Natural killer cell (primary cell): Measurements from ENCODE around the gene ROBO1. TPM values are rescaled to one million over a fixed set of nuclear protein-coding genes. Genes with fewer than 3 reads are reported as not detected.

ENCODE experiments used
- ATAC-seq, 3 donors: fragments of 150-1000 bp in 2 of 3; fragments of 200-7000 bp in 1 of 3; cut with Tn5 transposase; 1 replicate in 1 of 3; 2 replicates in 2 of 3; pipeline ENCODE4 v1.10.0; 2021; ENCODE audit warnings: mild to moderate bottlenecking in 2 of 3, moderate library complexity in 2 of 3
- DNase-seq, 2 donors: peaks; one replicate each; pipeline versions ENCODE4 v3.0.0 to v3.0.0-alpha.2; 2013 to 2021; ENCODE audit warnings: mixed read lengths in 1 of 2
- H3K27ac ChIP-seq: one replicate; pipeline ENCODE4 v1.5.1; 2013; ENCODE audit warnings: mild to moderate bottlenecking, low read length
- H3K27me3 ChIP-seq: one replicate; pipeline ENCODE4 v1.6.1; 2013; ENCODE audit warnings: low read length; ENCODE audit not compliant: control insufficient read depth, insufficient read depth
- H3K36me3 ChIP-seq: one replicate; pipeline ENCODE4 v1.6.1; 2013; ENCODE audit warnings: low read length; ENCODE audit not compliant: control insufficient read depth, insufficient read depth
- H3K4me1 ChIP-seq: one replicate; pipeline ENCODE4 v1.6.1; 2013; ENCODE audit warnings: low read length; ENCODE audit not compliant: control insufficient read depth, insufficient read depth
- H3K4me3 ChIP-seq: one replicate; pipeline ENCODE4 v1.5.1; 2013; ENCODE audit warnings: low read length
- H3K9me3 ChIP-seq: one replicate; pipeline ENCODE4 v1.6.1; 2013; ENCODE audit warnings: low read length; ENCODE audit not compliant: control insufficient read depth, insufficient read depth
- H3K27ac Mint-ChIP-seq, 2 donors: one replicate each; pipeline ENCODE4 v1.8.0; 2022; ENCODE audit warnings: mild to moderate bottlenecking in 2 of 2, mixed read lengths in 2 of 2, moderate library complexity in 1 of 2
- H3K27me3 Mint-ChIP-seq, 2 donors: one replicate each; pipeline ENCODE4 v1.8.0; 2022; ENCODE audit warnings: low read depth in 2 of 2, mixed read lengths in 2 of 2
- H3K36me3 Mint-ChIP-seq: one replicate; pipeline ENCODE4 v1.8.0; 2022; ENCODE audit warnings: mixed read lengths
- H3K4me1 Mint-ChIP-seq, 2 donors: one replicate each; pipeline ENCODE4 v1.8.0; 2022; ENCODE audit warnings: mixed read lengths in 2 of 2
- H3K4me3 Mint-ChIP-seq: one replicate; pipeline ENCODE4 v1.8.0; 2022; ENCODE audit warnings: mild to moderate bottlenecking, moderate library complexity, mixed read lengths
- H3K9me3 Mint-ChIP-seq, 2 donors: one replicate each; pipeline ENCODE4 v1.8.0; 2022; ENCODE audit warnings: mixed read lengths in 2 of 2
- WGBS: methylation state at CpG from one replicate; pipeline ENCODE4 v1.1.7; 2013; ENCODE audit warnings: missing lambda C conversion rate; ENCODE audit not compliant: insufficient coverage; 5-methylcytosine and 5-hydroxymethylcytosine counted together
- intact Hi-C: fragments of 100-400 bp; cut with micrococcal nuclease; formaldehyde crosslinking; loops from one replicate; pipeline ENCODE4 v1.14.2; 2022
- total RNA-seq, 4 donors: library from RNA; stranded (reverse); fragments of 120-200 nt in 1 of 4; gene quantifications; one replicate each; pipeline versions ENCODE4 v1.2.3 to v1.2.4, GENCODE V29; 2013 to 2022
- TF ChIP-seq, protein P1 (sequence below): fragments of 200-600 bp; IDR thresholded peaks from one replicate; pipeline ENCODE4 v1.8.0; 2022; ENCODE audit warnings: antibody characterized with exemption

Gene ROBO1
- total RNA-seq, 3 donors from 2014 or later (not counting 1 experiment from before 2014, with no cell fraction given), result 0.07 TPM; not detected in 2

DNA sequence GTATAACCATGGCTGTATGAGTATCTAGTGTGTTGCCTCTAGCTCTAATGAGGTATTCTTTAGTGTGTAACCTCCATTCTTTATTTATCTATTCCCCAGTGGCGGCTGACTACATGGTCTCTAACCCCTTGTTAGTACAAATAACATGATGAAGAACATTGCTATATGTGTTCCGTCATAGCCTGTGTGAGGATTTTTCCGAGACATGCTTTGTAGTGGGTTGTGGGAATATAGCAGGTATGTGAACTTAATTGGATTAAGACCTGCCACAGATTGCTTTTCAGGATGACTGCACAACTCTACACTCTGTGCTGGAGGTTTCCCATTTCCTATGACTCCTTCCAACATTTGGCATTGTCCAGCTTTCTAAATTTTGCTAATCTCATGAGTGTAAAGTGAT is 563.4 kb downstream of the ROBO1 start:
- H3K27me3 Mint-ChIP-seq, result no peaks in the 10 kb centered on the region
- TF ChIP-seq, protein P1, sequence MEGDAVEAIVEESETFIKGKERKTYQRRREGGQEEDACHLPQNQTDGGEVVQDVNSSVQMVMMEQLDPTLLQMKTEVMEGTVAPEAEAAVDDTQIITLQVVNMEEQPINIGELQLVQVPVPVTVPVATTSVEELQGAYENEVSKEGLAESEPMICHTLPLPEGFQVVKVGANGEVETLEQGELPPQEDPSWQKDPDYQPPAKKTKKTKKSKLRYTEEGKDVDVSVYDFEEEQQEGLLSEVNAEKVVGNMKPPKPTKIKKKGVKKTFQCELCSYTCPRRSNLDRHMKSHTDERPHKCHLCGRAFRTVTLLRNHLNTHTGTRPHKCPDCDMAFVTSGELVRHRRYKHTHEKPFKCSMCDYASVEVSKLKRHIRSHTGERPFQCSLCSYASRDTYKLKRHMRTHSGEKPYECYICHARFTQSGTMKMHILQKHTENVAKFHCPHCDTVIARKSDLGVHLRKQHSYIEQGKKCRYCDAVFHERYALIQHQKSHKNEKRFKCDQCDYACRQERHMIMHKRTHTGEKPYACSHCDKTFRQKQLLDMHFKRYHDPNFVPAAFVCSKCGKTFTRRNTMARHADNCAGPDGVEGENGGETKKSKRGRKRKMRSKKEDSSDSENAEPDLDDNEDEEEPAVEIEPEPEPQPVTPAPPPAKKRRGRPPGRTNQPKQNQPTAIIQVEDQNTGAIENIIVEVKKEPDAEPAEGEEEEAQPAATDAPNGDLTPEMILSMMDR, result no peak
- DNase-seq (no peak), ATAC-seq (no peak)
- Histone ChIP-seq H3K36me3 (no peaks in the 10 kb centered on the region), H3K9me3 (peaks cover 3% of the 10 kb centered on the region), H3K4me1 (no peaks in the 10 kb centered on the region), H3K27ac (no peak overlapping the region), H3K4me3 (no peak overlapping the region), H3K27me3 (no peaks in the 10 kb centered on the region)
- H3K4me1 Mint-ChIP-seq, result no peaks in the 10 kb centered on the region
- no peaks in the 10 kb centered on the region for H3K36me3 Mint-ChIP-seq
- no peak overlapping the region for H3K4me3 Mint-ChIP-seq
- H3K27ac Mint-ChIP-seq, result no peak overlapping the region
- H3K9me3 Mint-ChIP-seq, result peaks cover 11 to 12% of the 10 kb centered on the region in 2 donors
- intact Hi-C loops, result no loop called here
- 93% methylated on average over 2 of the region's 3 CpGs for WGBS

DNA sequence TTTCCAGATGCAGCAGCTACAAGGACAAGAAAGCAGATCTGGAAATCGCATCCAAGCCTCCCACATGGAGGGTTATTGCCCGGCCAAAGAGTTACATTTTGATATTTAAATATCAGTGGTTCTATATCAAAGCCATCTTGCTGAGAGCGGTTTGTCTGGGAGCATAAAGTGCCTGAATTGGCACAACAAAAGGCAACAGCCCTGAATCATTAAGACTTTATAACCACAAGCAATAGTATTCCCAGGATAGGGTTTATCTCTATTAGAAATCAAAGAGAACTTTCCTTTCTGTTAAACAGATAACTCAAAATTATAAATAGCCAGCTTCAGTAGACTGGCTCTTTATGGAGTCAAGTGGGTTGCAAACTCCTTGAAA is 564.7 kb downstream of the ROBO1 start:
- Histone ChIP-seq H3K27ac (no peak overlapping the region), H3K36me3 (no peaks in the 10 kb centered on the region), H3K4me3 (no peak overlapping the region), H3K9me3 (peaks cover 3% of the 10 kb centered on the region), H3K27me3 (no peaks in the 10 kb centered on the region), H3K4me1 (no peaks in the 10 kb centered on the region)
- Mint-ChIP-seq H3K27me3 (no peaks in the 10 kb centered on the region), H3K4me3 (no peak overlapping the region), H3K4me1 (no peaks in the 10 kb centered on the region), H3K27ac (no peak overlapping the region), H3K36me3 (no peaks in the 10 kb centered on the region), H3K9me3 (peaks cover 5 to 8% of the 10 kb centered on the region in 2 donors)
- DNase-seq (no peak), ATAC-seq (no peak)
- TF ChIP-seq, protein P1, result no peak
- WGBS, result 39% methylated on average over 3 of the region's 3 CpGs
- intact Hi-C loops, result no loop called here

DNA sequence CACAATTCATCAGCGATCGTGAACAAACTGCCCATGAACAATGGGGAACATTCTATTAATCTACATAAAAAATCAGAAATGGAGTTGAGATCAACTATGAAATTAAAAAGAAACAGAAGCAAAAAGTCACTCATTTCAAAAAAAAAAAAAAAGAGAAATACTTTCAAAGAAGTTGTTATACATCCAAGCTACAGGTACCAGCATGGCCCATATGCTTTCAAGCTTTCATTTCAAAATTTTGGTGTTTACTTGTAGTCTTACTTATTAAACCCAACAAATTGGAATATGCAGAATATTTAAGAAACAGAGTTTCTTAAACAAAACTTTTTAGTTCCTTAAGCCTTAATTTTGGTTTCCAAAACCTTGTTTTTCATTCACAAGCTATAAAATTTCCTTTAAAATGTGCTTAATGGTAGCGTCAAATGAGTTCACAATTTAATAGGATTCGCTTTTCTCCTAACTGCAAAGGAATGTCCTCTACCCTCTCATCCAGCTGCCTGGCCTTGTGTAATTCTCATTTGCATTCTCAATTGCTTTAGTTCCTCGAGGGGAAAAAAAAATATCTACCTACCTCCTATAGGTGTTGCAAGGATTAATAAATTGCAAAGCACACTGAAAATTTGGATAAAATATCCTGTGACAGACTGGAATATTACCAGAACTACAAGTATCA is 565.2 kb downstream of the ROBO1 start:
- peaks cover 3% of the 10 kb centered on the region for H3K9me3 ChIP-seq
- H3K4me1 ChIP-seq, result no peaks in the 10 kb centered on the region
- H3K9me3 Mint-ChIP-seq, result peaks cover 5 to 6% of the 10 kb centered on the region in 2 donors
- intact Hi-C loops, result no loop called here
- no peaks in the 10 kb centered on the region for H3K4me1 Mint-ChIP-seq
- no peak overlapping the region for H3K27ac Mint-ChIP-seq
- DNase-seq, result no peak
- no peaks in the 10 kb centered on the region for H3K27me3 Mint-ChIP-seq
- TF ChIP-seq, protein P1, result no peak
- H3K4me3 Mint-ChIP-seq, result no peak overlapping the region
- no peak for ATAC-seq
- H3K36me3 ChIP-seq, result no peaks in the 10 kb centered on the region
- 88% methylated on average over 2 of the region's 5 CpGs for WGBS
- H3K27me3 ChIP-seq, result no peaks in the 10 kb centered on the region
- H3K27ac ChIP-seq, result no peak overlapping the region
- no peaks in the 10 kb centered on the region for H3K36me3 Mint-ChIP-seq
- no peak overlapping the region for H3K4me3 ChIP-seq

DNA sequence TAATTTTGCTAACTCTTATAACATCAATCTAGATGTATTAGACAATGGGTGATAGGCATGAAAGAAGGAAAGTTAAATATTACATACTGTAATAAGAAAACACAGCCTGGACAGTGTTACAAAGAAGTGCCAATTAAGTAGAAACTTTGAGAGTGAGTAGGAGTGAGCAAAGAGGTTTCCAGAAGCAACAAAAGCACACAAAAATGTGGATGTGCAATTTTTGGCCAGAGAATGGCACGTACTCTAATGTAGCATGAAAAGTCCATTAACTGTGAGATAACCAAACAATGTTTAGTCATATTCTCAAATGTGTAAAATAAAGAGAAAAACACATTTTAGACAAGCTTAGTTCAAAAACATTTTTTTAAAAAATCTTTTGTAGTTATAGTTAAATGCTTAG is 567.3 kb downstream of the ROBO1 start:
- ATAC-seq, result no peak
- Mint-ChIP-seq H3K27ac (no peak overlapping the region), H3K9me3 (peaks cover 7 to 11% of the 10 kb centered on the region in 2 donors), H3K27me3 (no peaks in the 10 kb centered on the region), H3K36me3 (no peaks in the 10 kb centered on the region), H3K4me3 (no peak overlapping the region), H3K4me1 (no peaks in the 10 kb centered on the region)
- H3K4me1 ChIP-seq, result no peaks in the 10 kb centered on the region
- WGBS, result 71% methylated on average over 1 of the region's 1 CpG
- TF ChIP-seq, protein P1, result no peak
- H3K27me3 ChIP-seq, result no peaks in the 10 kb centered on the region
- no peak overlapping the region for H3K4me3 ChIP-seq
- DNase-seq, result no peak
- intact Hi-C loops, result no loop called here
- H3K36me3 ChIP-seq, result no peaks in the 10 kb centered on the region
- no peak overlapping the region for H3K27ac ChIP-seq
- peaks cover 3% of the 10 kb centered on the region for H3K9me3 ChIP-seq
